SK-N-SH (cell line): ENCODE measurements around the gene KCNE1.
"Not testable (repeated sequence)": the region's sequence is repeated elsewhere in the genome, so short reads cannot be mapped to it uniquely, and the experiment has no call there.

ENCODE experiments used
- CTCF ChIP-seq: fragments of 200-600 bp; sonication (generic); IDR thresholded peaks from 2 replicates; pipeline ENCODE4 v1.6.1; 2017; ENCODE audit warnings: antibody characterized with exemption, mild to moderate bottlenecking, moderate library complexity
- EZH2phosphoT487 ChIP-seq: fragments of 200-600 bp; sonication (generic); IDR thresholded peaks from 2 replicates; pipeline ENCODE4 v1.6.1; 2017; ENCODE audit warnings: low read depth, mixed run types, mild to moderate bottlenecking, antibody characterized with exemption, moderate library complexity, borderline replicate concordance
- GABPA ChIP-seq: IDR thresholded peaks from 2 replicates; pipeline ENCODE4 v1.4.0; 2012; ENCODE audit warnings: low read depth, mild to moderate bottlenecking
- IRF3 ChIP-seq: fragments of 150-350 bp; IDR thresholded peaks from 2 replicates; pipeline ENCODE4 v1.6.1; 2016; ENCODE audit warnings: mild to moderate bottlenecking, low read depth, low read length
- MAX ChIP-seq: IDR thresholded peaks from 2 replicates; pipeline ENCODE4 v1.4.0; 2012; ENCODE audit warnings: low read depth
- MEF2A ChIP-seq: IDR thresholded peaks from 2 replicates; pipeline ENCODE4 v1.4.0; 2012; ENCODE audit warnings: low read depth, borderline replicate concordance
- NRF1 ChIP-seq: IDR thresholded peaks from 2 replicates; pipeline ENCODE4 v1.6.1; 2012; ENCODE audit warnings: low read depth, mild to moderate bottlenecking, low read length
- POLR2AphosphoS5 ChIP-seq: IDR thresholded peaks from 2 replicates; pipeline ENCODE4 v1.6.1; 2012; ENCODE audit warnings: low read depth, low read length
- REST ChIP-seq: IDR thresholded peaks from 2 replicates; pipeline ENCODE4 v1.6.1; 2012; ENCODE audit warnings: mild to moderate bottlenecking, low read depth, low read length, moderate library complexity
- RFX5 ChIP-seq: IDR thresholded peaks from 2 replicates; pipeline ENCODE4 v1.6.1; 2012; ENCODE audit warnings: mild to moderate bottlenecking, improper control_type of control experiment, low read length
- TAF1 ChIP-seq: IDR thresholded peaks from 2 replicates; pipeline ENCODE4 v1.6.1; 2012; ENCODE audit warnings: low read depth, mild to moderate bottlenecking, low read length, moderate library complexity, borderline replicate concordance
- YY1 ChIP-seq: IDR thresholded peaks from 2 replicates; pipeline ENCODE4 v1.4.0; 2012; ENCODE audit warnings: low read depth, mild to moderate bottlenecking

- not testable (repeated sequence) for TF ChIP-seq CTCF, POLR2AphosphoS5, MAX, TAF1, IRF3, YY1, REST, GABPA, NRF1, MEF2A, RFX5, EZH2phosphoT487
Observed at GRCh38 chr21:34404742-34405141, 107.3 kb downstream of the KCNE1 start.
